ENCODE results near the gene THAP7.

THAP7 gene

GRCh38 chr22:21029486-21030025 is 27.6 kb upstream of the THAP7 start:
- Histone ChIP-seq H3K4me2 (ENCODE audit: low read length) (no peak overlapping the region), H3K4me1 (ENCODE audit: control insufficient read depth, low read length) (peaks cover 2% of the 10 kb centered on the region; the same call in 1 of the 2 replicates), H3K4me3 (ENCODE audit: low read length) (no peak overlapping the region), H3K9me3 (ENCODE audit: control insufficient read depth, insufficient read depth, low read length) (no peaks in the 10 kb centered on the region), H3K27ac (ENCODE audit: low read depth, low read length) (no peak overlapping the region), H3K9me2 (replicated peaks; ENCODE audit: control insufficient read depth, low read length) (no peaks in the 10 kb centered on the region), H4K20me1 (ENCODE audit: control insufficient read depth, insufficient read depth, low read depth, low read length) (no peaks in the 10 kb centered on the region), H3F3A (ENCODE audit: control insufficient read depth, insufficient read depth) (no peaks in the 10 kb centered on the region), H3K36me3 (ENCODE audit: control insufficient read depth, low read length) (no peaks in the 10 kb centered on the region), H3K27me3 (ENCODE audit: control insufficient read depth, low read length) (no peaks in the 10 kb centered on the region; the same call in none of the 2 replicates), H3K79me2 (ENCODE audit: control insufficient read depth, low read length) (no peaks in the 10 kb centered on the region)
- no peak for TF ChIP-seq EZH2phosphoT487 (IDR thresholded peaks at IDR 0.05; ENCODE audit: borderline replicate concordance, low read length)
- TF ChIP-seq CTCF (IDR thresholded peaks at IDR 0.05; ENCODE audit: low read depth, low read length, poor library complexity, severe bottlenecking): no peak

DNA sequence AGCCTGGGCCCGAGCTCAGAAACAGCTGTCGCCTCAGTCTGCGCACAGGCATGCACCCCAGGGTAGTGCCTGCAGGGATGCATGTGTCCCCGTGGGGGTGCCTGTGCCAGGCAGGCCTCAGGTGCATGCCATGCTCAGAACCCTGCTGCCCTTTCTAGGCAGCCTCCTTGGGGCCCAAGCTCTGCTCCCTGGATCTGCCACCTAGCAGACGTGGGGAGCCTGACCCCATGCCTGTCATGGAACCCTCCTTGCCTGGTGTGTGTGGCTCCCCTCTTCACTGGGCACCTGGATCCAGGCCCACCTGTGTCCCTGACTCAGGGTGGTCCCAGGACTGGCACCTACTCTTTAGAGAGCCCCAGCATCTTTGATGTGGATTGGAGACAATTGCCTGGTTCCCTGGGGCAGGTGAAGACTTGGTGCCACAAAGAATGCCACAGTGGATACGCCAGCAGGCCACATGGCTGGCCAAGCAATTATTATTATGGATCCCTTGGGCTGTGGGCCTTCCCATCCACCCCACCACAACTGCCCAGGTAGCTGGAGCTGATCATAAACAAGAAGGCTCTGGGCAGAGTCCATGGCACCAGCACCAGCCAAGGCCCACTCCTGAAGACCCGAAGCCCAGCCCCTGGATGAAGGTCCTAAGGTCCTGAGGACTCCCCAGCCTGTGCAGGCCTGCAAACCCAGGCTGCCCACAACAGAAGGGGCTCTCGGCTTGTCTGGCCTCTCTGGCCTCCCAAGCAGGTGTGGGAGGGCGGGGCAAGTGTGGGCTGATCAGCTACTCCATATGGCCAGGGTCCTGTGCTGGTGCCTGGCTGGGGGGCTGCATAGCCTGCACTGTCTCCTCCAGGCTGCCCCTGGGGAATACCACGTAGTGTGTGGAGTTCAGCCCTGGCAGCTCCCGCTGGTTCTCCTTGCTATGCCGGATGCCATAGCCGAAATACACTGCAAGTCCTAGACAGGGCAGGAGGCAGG is 26.6 kb upstream of the THAP7 start:
- H3K9me2 ChIP-seq (replicated peaks; ENCODE audit: control insufficient read depth, low read length): no peaks in the 10 kb centered on the region

More for the DNA sequence above, 26.6 kb upstream of the THAP7 start:
- Histone ChIP-seq H3K27ac (ENCODE audit: low read depth, low read length) (no peak overlapping the region), H3K27me3 (ENCODE audit: control insufficient read depth, low read length) (no peaks in the 10 kb centered on the region; the same call in 1 of the 2 replicates), H3K4me1 (ENCODE audit: control insufficient read depth, low read length) (peaks cover 2% of the 10 kb centered on the region; the same call in 1 of the 2 replicates), H3K36me3 (ENCODE audit: control insufficient read depth, low read length) (no peaks in the 10 kb centered on the region), H3K79me2 (ENCODE audit: control insufficient read depth, low read length) (no peaks in the 10 kb centered on the region), H3K4me3 (ENCODE audit: low read length) (no peak overlapping the region), H3K4me2 (ENCODE audit: low read length) (no peak overlapping the region), H3F3A (ENCODE audit: control insufficient read depth, insufficient read depth) (no peaks in the 10 kb centered on the region), H4K20me1 (ENCODE audit: control insufficient read depth, insufficient read depth, low read depth, low read length) (no peaks in the 10 kb centered on the region), H3K9me3 (ENCODE audit: control insufficient read depth, insufficient read depth, low read length) (no peaks in the 10 kb centered on the region)
- TF ChIP-seq CTCF (IDR thresholded peaks at IDR 0.05; ENCODE audit: low read depth, low read length, poor library complexity, severe bottlenecking) (no peak), EZH2phosphoT487 (IDR thresholded peaks at IDR 0.05; ENCODE audit: borderline replicate concordance, low read length) (no peak)
